Right forelimb (tissue), 1 donor: Measurements from ENCODE around the gene ZNF367.

Source experiments
- DNase-seq: peaks from one replicate; pipeline ENCODE4 v3.0.0-alpha.2; 2018

Gene ZNF367

DNA sequence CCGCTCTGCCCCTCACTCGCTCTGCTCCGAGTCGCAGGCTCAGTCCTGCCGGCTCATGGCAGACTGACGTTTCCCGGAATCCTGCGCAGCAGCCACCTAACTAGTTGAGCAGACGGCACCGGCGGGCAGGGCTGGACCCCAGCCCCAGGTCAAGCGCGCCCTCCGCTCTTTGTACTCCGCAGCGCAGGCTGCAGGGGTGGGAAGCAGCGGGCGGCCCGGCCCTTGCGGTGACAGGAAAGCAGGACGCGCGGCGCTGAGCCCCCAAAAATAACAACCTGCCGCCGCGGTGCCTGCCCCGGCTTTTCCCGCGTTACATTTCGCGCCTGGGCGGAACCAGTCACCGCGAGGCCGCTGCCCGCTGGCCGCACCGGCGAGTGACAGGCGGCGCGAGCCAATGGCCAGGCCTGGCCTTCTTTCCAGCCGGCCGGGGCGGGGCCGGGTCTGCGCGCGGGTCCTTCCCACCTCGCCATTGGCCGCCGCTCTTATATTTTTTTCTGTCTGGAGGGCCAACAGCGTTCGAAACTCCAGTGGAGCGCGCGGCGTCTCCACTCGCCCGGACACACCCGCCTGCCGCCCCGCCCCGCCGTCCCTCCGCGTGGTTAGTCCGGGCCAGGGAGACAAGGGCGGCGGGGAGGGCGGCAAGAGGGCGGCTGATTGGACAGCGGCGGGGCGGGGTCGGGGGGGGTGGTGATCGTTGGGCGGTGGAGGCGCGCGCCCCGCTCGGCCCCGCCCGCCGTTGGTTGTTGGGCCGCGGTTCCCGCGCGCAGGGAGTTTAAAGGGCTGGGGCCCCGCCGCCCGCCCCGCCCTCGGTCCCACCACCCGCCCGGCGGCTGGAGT lies at the start of gene ZNF367:
Gene ZNF367 (minus strand): TSS at position 288 of the 837 bp plus-strand sequence. CDS start 338 bp downstream, outside the sequence.
- peak; percentile 96 for DNase-seq

DNA sequence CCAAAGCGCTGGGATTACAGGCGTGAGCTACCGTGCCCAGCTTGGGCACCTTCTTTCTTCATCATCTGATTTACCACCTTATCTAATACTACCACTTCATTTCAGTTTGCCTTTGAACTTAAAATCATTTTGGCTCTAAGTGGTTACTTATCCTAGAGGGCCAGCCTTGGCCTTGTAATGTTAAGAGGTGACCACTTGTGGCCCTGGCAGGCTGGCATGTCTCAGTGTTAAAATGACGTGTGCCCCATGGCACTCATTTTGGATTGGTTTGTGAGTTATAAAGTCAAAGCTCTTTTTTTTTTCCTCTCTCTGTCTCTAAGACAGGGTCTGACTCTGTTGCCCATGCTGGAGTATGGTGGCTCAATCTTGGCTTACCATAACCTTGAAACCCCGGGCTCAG lies 49.6 kb upstream of the ZNF367 start:
- no peak for DNase-seq

DNA sequence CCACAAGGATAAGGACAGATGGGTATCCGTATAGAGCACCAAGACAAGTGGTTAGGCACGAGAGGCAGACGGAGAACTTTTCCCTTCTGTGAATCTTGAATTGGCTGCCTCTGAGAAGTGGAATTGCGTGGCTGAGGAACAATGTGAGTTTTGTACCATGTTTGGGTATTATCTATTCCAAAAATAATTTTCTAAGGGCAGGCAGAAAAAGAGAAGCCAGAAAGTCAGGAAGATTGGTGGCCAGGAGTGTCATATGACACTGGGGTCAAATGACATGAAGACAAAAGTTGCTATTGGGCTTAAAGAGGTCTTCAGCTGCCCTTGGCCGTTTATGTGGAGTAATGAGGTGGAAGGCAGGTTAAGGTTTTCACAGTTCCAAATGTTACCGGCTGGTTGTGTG lies 46.3 kb upstream of the ZNF367 start:
- no peak for DNase-seq

DNA sequence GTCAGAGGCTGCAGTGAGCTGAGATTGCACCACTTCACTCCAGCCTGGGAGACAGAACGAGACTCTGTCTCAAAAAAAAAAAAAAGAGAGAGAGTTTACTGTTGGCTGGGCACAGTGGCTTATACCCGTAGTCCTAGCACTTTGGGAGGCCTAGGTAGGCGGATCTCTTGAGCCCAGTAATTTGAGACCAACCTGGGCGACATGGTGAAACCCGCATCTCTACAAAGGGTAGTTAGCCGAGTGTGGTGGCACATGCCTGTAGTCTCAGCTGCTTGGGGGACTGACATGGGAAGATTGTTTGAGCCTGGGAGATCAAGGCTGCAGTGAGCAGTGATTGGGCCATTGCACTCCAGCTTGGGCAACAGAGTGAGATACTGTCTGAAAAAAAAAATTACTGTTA lies 44.4 kb upstream of the ZNF367 start:
- no peak for DNase-seq

DNA sequence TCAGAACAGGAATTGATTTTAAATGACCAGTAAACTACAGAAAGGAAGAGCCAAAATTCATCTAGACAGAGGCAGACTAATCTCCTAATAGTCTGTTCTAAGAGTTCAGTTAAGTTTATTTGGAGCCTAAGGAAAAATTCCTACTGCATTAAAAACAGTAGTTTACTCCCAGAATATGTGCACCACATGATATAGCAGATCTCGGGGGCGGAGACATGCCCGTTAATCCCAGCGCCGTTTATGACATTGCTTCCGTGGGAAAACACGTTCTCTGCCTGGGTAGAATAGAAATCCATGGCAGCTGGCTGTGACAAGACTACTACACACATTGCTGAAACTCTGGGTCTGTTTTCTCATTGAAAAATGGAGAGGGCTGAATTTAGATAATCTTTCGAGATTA lies 43.2 kb upstream of the ZNF367 start:
- DNase-seq: no peak

DNA sequence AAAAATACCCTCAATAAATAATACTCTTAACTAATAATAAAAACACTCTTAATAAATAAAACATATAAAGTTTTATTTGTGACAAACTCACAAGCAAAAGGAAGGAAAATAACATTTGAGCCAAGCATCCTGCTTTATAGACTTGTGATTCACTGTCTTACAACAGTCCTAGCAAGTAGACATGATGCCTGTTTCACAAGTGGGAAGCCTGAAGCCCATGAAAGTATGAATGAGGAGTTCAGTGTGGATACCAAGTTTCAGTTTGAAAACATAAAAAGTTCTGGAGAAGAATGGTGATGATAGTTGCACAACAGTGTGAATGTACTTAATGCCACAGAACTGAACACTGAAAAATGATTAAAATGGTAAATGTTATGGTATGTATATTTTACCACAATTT lies 42.7 kb upstream of the ZNF367 start:
- DNase-seq: no peak

DNA sequence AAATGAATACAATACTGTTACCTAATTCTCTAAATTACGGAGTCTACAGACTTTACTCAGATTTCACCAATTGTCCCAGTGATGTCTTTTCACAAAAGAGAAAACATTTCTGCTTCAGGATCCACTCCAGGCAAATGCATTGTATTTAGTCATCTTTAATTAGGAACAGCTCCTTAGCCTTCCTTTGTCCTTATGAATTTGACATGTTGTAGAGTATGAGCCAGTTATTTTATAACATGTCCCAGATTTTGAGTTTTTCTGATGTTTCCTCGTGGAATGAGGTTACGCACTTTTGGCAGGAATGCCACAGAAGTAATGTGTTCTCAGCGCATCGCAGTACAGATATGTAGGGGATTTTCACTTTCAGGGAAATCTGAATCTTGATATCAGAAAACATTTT lies 42.3 kb upstream of the ZNF367 start:
- DNase-seq: no peak

DNA sequence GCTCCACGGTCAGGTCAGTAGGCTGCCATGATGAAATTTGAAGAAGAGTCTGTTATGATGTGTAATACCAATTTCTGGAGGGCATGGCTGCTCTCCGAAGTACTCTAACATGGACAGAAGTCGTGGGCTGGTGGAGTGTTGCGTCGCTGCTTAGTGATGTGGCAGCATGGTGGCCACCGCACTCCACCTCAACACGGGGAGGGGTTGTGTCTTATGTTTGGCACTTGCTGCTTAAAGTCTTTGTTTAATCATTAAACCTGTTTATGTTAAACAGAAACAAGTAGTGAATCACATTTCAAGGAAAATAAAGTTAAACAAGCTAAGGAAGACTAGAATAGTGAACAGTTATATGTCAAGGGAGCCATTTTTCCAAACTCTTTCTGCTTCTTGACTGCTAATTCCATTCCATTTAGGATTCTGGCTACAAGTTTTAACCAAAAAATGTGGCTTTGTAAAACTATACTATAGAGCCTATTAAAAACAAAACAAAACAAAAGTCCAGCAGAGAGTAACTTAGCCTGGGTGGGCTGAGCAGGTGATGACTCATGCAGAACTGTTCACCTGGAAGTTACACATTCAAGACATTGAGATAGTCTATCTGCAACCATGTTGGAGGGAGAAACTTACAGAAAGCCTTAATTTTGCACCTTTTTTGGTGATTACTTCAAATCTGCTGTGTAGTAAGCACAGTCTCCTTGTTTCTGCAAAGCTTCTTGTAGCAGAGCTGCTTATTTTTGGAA lies 41.3 kb upstream of the ZNF367 start:
- no peak for DNase-seq

DNA sequence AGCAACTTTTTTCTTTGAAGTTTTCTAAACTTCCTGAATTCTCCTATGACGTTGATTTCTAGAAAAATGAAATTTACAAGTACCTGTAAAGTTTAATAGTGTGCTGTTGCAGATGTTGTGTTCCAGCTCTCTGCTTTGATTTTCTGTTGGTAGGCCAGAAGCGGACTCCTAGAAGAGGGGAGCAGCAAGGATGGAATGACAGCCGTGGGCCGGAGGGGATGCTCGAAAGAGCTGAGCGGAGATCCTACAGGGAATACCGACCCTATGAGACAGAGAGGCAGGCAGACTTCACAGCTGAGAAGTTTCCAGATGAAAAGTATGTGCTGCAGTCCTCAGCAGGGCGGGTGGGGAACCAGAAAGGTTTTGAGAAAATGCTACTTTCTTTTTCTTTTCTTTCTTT lies 40.1 kb upstream of the ZNF367 start:
- DNase-seq: no peak

DNA sequence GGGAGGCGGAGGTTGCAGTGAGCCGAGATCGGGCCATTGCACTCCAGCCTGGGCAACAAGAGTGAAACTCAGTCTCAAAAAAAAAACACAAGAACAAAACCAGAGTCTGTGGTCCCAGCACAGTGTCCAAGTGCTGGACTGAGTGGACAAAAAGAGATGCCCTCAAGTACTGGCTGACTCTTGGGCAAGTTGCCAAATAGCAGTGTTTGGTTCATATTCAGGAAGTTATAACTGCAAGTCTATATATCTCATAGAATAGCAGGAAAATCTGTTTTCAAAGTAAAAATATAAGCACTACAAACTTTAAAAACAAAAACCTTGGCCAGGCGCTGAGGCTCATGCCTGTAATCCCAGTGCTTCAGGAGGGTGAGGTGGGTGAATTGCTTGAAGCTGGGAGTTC lies 39.1 kb upstream of the ZNF367 start:
- no peak for DNase-seq

DNA sequence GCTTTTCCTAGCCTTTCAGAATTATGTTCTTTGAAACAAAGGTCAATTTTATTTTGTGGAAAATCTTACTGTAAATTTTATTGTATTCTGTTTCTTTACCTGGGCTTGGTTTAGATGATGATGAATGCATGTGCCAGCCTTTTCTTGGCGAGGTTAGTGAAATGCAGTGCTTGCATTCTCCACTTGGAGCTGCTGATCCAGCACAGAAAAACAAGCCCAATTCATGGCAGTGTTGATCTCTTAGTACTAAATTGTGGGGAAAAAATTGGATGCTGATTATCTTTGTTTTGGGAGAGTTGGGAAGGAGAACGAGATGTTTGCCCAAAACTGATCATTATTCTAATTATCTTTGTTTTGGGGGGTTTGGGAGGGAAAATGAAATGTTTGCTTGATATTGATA lies 35.5 kb upstream of the ZNF367 start:
- no peak for DNase-seq

DNA sequence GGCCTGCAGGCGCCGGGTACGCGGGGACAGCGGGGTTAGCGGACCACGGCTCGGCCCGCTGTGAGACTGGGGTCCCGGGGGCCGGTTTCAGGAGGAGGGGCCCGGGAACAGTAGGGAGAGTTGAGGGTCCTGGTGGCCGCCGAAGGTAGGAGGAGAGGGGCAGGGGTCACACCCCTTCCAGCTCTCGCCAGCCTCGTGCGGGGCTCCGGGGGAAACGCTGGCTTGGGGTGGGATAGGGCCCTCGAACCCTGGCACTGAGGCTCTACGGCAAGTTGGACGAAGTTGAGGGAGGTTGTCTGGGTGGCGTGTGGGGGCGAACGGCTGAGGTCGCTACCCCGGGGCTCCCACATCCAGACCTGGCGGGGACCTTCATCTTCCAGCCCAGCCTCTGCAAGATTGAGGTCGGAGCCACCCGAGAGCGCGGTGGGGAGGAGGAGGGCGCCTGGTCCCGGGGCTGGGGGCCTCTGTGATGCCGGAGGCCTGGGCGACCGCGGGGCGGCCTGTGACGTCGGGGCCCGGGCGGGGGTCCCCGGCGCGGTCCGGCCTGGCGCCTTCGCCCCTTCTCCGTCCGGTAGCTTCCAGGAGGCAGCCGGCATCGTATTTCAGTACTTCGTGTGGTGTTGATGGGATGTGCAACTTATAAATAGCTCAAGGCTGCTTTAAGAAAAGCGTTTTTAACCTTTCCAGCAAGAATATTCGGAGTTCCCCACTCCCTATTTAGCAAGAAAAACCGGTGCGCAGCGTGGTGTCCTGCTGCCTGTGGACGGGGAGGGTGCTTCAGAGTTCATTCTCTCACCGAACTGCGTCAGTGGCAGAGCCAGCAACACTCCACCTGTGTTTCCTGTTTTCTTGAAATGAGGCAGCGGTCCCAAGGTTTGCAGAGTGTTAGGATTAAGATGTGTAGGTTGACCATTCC lies 32.7 kb upstream of the ZNF367 start:
- peak; percentile 56 for DNase-seq

DNA sequence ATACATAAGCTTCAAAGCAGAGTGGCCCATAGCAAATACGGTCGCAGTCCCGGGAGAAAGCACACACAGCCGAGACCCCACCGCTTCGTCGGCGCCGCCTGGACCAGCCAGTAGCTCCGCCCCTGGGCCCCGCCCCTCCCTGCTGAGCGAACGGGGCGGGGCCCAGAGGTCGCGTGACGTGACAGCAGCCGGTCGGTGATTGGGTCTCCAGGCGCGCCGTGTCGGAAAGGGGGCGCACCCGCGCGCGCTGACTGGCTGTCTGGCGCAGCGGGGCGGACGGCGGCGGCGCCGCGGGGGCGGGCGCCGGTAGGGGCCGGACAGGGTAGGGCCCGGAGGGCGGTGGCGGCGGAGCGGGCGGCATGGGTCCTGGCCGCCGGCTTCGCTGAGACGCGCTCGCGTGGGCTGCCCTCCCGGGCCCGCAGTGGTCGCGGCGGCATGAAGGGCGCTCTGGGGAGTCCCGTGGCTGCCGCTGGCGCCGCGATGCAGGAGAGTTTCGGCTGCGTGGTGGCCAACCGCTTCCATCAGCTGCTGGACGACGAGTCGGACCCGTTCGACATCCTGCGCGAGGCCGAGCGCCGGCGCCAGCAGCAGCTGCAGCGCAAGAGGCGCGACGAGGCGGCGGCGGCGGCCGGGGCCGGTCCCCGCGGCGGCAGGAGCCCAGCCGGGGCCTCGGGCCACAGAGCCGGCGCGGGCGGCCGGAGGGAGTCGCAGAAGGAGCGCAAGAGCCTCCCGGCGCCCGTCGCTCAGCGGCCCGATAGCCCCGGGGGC lies 31.9 kb upstream of the ZNF367 start, which contains the start of gene HABP4:
Gene HABP4 (plus strand): TSS at position 325 of the 768 bp plus-strand sequence. CDS start 111 bp downstream, at position 436.
- DNase-seq: peak; percentile 97

DNA sequence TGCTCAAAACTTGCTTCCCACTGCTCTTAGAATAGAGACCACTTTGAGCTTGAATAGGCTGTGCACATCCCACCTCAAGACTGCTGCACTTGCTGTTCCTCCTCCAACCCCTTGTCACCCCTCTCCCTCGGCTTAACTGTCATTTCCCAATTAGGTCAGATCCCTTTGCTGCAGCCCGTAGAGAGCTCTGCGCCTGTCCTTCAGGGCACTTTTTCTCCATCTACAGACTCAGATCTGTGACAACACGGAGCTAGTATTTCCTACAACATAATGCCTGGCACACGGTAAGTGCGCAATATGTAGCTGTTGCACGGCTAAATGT lies 31.3 kb upstream of the ZNF367 start:
- DNase-seq: no peak

DNA sequence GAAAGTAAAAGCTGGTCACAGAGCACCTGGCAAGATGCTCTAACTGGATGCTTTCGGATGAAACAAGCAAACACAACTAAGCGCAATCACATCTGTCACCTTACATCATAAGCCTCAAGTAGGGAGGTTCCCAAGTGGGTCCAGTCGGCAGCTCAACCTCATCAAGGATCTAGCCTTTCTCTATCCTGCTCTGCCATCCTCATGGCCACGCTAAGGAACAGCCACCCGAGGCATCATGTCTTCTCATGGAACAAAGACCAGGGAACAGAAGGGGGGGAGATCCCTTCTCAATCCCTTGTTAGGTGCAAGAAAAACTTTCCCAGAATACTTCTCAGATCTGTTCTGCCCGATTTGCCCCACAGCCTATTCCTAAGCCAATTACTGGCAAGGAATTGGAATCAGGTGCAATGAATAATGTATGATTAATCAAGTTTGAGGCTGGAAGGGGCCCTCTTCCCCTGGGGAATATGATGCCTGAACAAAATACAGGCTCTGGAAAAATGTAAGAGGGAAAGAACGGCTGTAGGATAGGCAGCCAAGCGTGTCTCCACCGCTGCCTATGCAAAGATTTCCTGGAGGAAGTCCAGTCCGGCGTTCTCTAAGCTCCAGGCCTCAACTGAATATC lies 30.5 kb upstream of the ZNF367 start:
- DNase-seq: no peak

DNA sequence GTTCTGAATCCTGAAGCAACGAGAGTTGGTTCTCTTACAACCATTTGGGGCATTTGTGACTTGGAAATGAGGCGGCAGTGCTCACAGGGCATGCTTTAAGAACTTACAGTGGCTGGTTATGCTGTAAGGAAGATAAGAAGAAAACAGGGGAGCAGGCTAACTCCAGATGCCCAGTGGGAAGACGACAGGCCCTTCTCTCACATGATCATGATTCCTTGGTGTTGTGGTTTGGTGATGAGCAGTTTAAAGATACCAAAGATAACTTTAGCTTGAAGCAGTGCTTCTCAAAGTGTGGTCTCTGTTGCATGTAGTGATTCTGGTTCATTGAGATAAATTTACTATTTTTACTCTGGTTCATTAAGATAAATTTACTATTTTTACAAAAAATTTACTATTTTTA lies 29.2 kb upstream of the ZNF367 start:
- DNase-seq: no peak

DNA sequence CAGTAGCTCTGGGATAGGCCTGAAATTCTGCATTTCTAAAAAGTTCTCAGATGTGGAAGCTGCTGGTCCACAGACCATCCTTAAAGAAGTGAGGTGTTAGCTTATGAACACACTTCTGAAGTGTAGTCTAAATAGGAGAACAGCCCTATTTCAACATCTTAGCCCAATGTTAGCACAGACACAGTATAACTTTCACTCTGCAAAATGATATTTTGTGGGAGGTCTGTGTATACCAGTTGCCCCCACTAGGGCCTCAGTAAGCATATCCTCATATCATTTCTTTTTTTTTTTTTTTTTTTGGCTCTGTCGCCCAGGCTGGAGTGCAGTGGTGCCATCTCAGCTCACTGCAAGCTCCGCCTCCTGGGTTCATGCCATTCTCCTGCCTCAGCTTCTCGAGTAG lies 24.3 kb upstream of the ZNF367 start:
- DNase-seq: no peak

DNA sequence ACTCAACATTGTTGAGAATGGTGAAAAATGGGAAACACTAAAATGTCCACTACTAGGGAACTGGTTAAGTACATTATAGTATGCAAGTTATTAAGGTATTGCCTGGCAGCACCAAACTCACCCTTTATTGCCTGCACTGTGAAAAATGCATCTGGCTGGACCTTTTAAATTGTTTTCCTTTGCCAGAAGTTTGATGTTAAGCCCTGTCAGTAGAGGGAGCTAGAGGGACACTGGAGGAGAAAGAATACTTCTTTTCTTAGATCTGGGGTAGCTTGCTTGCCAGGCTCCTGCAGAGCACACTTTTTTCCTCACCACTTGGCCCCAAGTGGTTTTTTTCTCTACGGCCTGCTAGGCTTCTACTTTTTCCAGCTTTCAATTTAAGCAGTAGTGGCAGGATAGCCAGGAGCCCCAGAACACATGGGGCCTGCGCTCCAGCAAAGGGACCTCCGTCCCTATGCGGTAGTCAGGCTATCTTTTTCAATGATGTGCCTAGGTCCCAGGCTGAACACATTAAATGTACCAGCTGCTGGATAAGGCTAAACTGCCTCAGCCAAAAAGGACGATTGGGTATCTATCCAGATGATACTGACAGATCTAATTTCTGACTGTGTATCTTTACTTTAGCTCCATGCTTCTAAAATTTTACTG lies 23.8 kb upstream of the ZNF367 start:
- no peak for DNase-seq

DNA sequence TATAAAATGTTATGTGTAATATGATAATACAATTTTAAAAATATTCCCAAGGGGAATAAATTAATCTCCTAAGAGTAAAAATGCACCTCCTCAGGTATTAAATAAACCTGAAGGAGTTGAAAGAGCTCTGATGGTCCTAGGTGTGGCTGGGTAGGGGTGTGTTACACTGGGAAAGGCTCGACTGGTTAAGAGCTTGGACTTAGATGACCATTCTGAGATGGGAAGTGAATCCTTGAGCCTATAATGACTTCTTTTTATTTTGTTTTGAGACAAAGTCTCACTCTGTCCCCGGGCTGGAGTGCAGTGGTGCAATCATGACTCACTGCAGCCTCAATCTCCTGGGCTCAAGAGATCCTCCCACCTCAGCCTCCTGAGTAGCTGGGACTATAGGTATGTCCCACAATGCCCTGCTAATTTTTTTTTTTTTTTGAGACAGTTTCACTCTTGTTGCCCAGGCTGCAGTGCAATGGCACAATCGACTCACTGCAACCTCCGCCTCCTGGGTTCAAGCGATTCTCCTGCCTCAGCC lies 22.6 kb upstream of the ZNF367 start:
- DNase-seq: no peak

DNA sequence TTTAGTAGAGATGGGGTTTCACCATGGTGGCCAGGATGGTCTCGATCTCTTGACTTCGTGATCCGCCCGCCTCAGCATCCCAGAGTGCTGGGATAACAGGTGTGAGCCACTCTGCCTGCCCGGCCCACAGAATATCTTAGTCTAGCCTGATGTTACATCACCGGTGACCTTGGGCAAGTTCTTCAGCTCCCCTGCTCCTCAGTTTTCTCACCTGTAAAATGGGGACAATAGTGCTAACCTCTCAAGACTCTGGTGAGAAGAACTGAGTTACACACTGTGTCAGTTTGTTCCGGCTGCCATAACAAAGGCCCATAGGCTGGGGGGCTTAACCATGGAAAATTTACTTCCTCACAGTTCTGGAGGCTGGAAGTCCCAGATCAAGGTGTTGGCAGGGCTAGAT lies 19.3 kb upstream of the ZNF367 start:
- DNase-seq: no peak

DNA sequence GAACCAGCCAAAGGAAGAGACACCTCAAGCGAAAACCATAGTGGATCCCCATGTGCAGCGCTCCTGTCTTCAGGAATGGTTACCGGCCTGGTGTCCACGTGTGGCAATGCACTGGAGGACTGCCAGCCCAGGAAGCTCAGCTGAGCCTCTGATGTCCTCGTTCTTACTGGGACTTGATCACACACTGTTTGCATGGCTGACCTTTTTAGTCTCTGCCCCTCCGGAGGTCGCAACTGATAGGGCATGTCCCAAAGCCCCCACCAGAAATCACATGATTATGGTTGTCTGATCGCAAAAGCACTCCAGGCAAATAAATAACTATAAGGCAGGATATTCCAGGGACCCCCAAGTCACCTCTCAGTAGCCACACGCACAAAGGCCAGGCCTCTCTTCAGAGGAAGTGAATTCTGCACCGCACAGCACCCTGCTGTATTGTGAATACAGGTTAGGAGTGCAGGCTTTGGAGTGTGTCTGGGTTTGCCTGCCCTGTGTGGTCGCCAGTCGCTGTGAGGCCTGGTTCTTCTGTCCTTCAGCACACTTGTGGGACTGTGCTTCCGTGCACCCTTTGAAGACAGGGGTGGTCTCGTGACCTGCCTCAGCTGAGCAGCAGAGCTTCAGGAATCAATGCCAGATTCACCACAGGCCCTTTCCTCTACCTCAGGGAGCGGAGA lies 18.4 kb upstream of the ZNF367 start:
- DNase-seq: no peak
